ENCODE data around the gene RNF6. TPM values are rescaled to one million over a fixed set of nuclear protein-coding genes. Genes with fewer than 3 reads are reported as not detected.

RNF6 gene
- total and polyA plus RNA-seq, 10 of the 15 experiments (the other 5 are each of a cell fraction or from before 2014, with no cell fraction given) = 19.0 to 54.0 (median 33.8) TPM

- TF ChIP-seq E4F1 (IDR thresholded peaks at IDR 0.05; ENCODE audit: borderline replicate concordance, partially characterized antibody) (no peak), ZNF207 (IDR thresholded peaks at IDR 0.05; ENCODE audit: borderline replicate concordance) (peak; percentile 84; the same call in 1 of the 2 replicates), POLR2AphosphoS5 (IDR thresholded peaks at IDR 0.05; ENCODE audit: low read length) (no peak), RAD51 (IDR thresholded peaks at IDR 0.05) (no peak), HSF1 (IDR thresholded peaks at IDR 0.05; ENCODE audit: low read depth, low read length) (no peak), RAD21 (IDR thresholded peaks at IDR 0.05; ENCODE audit: insufficient read depth, low read depth, low read length) (peak; percentile 49), RELA (IDR thresholded peaks at IDR 0.05; ENCODE audit: borderline replicate concordance, partially characterized antibody) (no peak), ZNF592 (IDR thresholded peaks at IDR 0.05) (no peak), ASH2L (IDR thresholded peaks at IDR 0.05; ENCODE audit: borderline replicate concordance, low read depth) (0 out of 2 replicates have a peak, but pooled peaks have one; percentile 65), ZBTB11 (CRISPR knock-in tag; IDR thresholded peaks at IDR 0.05) (no peak), EGR1 (IDR thresholded peaks at IDR 0.05; ENCODE audit: borderline replicate concordance in 1 of 2, low read depth in 2 of 2, low read length in 2 of 2) (no peak), CHD1 (IDR thresholded peaks at IDR 0.05; ENCODE audit: low read depth, low read length) (no peak), SPI1 (IDR thresholded peaks at IDR 0.05; ENCODE audit: borderline replicate concordance, insufficient read depth, low read depth, low read length) (peak; percentile 91), RBBP5 (conservative IDR thresholded peaks at IDR 0.05) (peak; percentile 87; the same call in 1 of the 2 replicates), EZH2 (IDR thresholded peaks at IDR 0.05; ENCODE audit: borderline replicate concordance, control insufficient read depth, low read depth, low read length) (no peak), NBN (IDR thresholded peaks at IDR 0.05) (peak; percentile 86)
These were observed 35.8 kb downstream of the RNF6 start (continued) for GRCh38 chr13:26186118-26186870.
